ENCODE data around the gene FHIP1B.

FHIP1B gene

GRCh38 chr11:6199174-6199810, 35.1 kb downstream of the FHIP1B start, which contains the start of gene OR52W1:
Gene OR52W1 (plus strand): TSS chr11:6199224. CDS start chr11:6199224, 0 bp downstream.
- DNase-seq (ENCODE audit: low spot score), result no peak

- no peak for DNase-seq (ENCODE audit: low spot score)
Observed at GRCh38 chr11:6197466-6198200, 36.8 kb downstream of the FHIP1B start.

- DNase-seq (ENCODE audit: low spot score), result no peak
Observed at GRCh38 chr11:6196396-6196795, 38.0 kb downstream of the FHIP1B start.

GRCh38 chr11:6194065-6194581, 40.3 kb downstream of the FHIP1B start:
- DNase-seq (ENCODE audit: low spot score), result no peak

- DNase-seq (ENCODE audit: low spot score), result no peak
Observed at GRCh38 chr11:6191742-6192141, 42.7 kb downstream of the FHIP1B start.

GRCh38 chr11:6175440-6175839, 59.0 kb downstream of the FHIP1B start:
- DNase-seq (ENCODE audit: low spot score), result no peak

- DNase-seq (ENCODE audit: low spot score), result no peak
Observed at GRCh38 chr11:6170226-6170625, 64.2 kb downstream of the FHIP1B start, which contains the start of gene OR52B2. Gene OR52B2 (minus strand): TSS chr11:6170326. CDS start chr11:6170326, 0 bp downstream.
